HepG2 (cell line): Measurements from ENCODE around the gene NCOR2. TPM values are rescaled to one million over a fixed set of nuclear protein-coding genes. Genes with fewer than 3 reads are reported as not detected.

ENCODE experiments used
- AFF4 ChIP-seq: sonication (generic); formaldehyde crosslinking; IDR thresholded peaks from 2 replicates; pipeline ENCODE4 v1.4.0; 2020; ENCODE audit warnings: missing genetic modification reagents
- EEA1 ChIP-seq: sonication (generic); formaldehyde crosslinking; IDR thresholded peaks from 2 replicates; pipeline ENCODE4 v1.5.1; 2020; ENCODE audit warnings: mild to moderate bottlenecking, missing genetic modification reagents, borderline replicate concordance
- HMGXB4 ChIP-seq, 2 experiments: sonication (generic) in 1 of 2; formaldehyde crosslinking in 1 of 2; IDR thresholded peaks; 2 replicates each; pipeline versions ENCODE4 v1.4.0 to v1.6.1; 2018 to 2020; ENCODE audit warnings: missing genetic modification reagents in 2 of 2, borderline replicate concordance in 1 of 2, low read depth in 1 of 2, mild to moderate bottlenecking in 1 of 2, missing biosample characterization in 1 of 2
- JUND ChIP-seq: sonication (generic); formaldehyde crosslinking; IDR thresholded peaks from 2 replicates; pipeline ENCODE4 v1.8.0; 2022; ENCODE audit warnings: mild to moderate bottlenecking, missing genetic modification reagents
- KAT8 ChIP-seq: IDR thresholded peaks from 2 replicates; pipeline ENCODE4 v1.6.1; 2016; ENCODE audit warnings: missing genetic modification reagents, missing compliant biosample characterization
- MYC ChIP-seq: sonication (generic); formaldehyde crosslinking; IDR thresholded peaks from 2 replicates; pipeline ENCODE4 v1.9.0; 2021; ENCODE audit warnings: missing genetic modification reagents, borderline replicate concordance
- SAFB2 ChIP-seq: sonication (generic); formaldehyde crosslinking; IDR thresholded peaks from 2 replicates; pipeline ENCODE4 v1.5.1; 2020; ENCODE audit warnings: missing genetic modification reagents, low read depth, mild to moderate bottlenecking, borderline replicate concordance
- SIN3A ChIP-seq: IDR thresholded peaks from 2 replicates; pipeline ENCODE4 v1.6.1; 2011; ENCODE audit warnings: low read depth, mild to moderate bottlenecking, control low read depth, low read length, borderline replicate concordance
- TARDBP ChIP-seq: sonication (generic); formaldehyde crosslinking; IDR thresholded peaks from 2 replicates; pipeline ENCODE4 v1.8.0; 2022; ENCODE audit warnings: mild to moderate bottlenecking, missing genetic modification reagents
- ZBTB44 ChIP-seq: sonication (generic); formaldehyde crosslinking; IDR thresholded peaks from 2 replicates; pipeline ENCODE4 v1.4.0; 2020; ENCODE audit warnings: missing genetic modification reagents
- ZFP91 ChIP-seq: sonication (generic); formaldehyde crosslinking; IDR thresholded peaks from 2 replicates; pipeline ENCODE4 v1.9.0; 2022; ENCODE audit warnings: missing genetic modification reagents, mild to moderate bottlenecking, borderline replicate concordance
- ZNF10 ChIP-seq: sonication (generic); formaldehyde crosslinking; IDR thresholded peaks from 2 replicates; pipeline ENCODE4 v1.4.0; 2020; ENCODE audit warnings: mild to moderate bottlenecking, low read depth, missing genetic modification reagents, borderline replicate concordance
- ZNF263 ChIP-seq: sonication (generic); formaldehyde crosslinking; IDR thresholded peaks from 2 replicates; pipeline ENCODE4 v1.4.0; 2020; ENCODE audit warnings: missing genetic modification reagents
- ZNF564 ChIP-seq: sonication (generic); formaldehyde crosslinking; IDR thresholded peaks from 2 replicates; pipeline ENCODE4 v1.8.1; 2023; ENCODE audit warnings: mild to moderate bottlenecking, missing genetic modification reagents
- polyA plus RNA-seq, 8 experiments: library from polyadenylated mRNA; depleted of rRNA in 3 of 8; stranded (reverse) in 7 of 8; unstranded in 1 of 8; fragments of >200 nt; fragmentation: Illumina TruSeq in 4 of 8; extraction: Trizol in 4 of 8; gene quantifications; 2 replicates each; pipeline versions ENCODE4 v1.2.1 to v1.2.3, GENCODE V29; 2011 to 2016; ENCODE audit warnings: low read depth in 4 of 8, missing spikeins in 1 of 8, mixed read lengths in 1 of 8; ENCODE audit not compliant: insufficient read depth in 1 of 8
- total RNA-seq, 5 experiments: library from RNA; depleted of rRNA; stranded (reverse); fragments of >200 nt; fragmentation: Illumina TruSeq; extraction: Trizol; gene quantifications; 2 replicates each; pipeline ENCODE4 v1.2.3, GENCODE V29; 2016; ENCODE audit warnings: low read depth in 1 of 5
- TF ChIP-seq, protein P1 (sequence below): sonication (generic); formaldehyde crosslinking; IDR thresholded peaks from 2 replicates; pipeline ENCODE4 v1.4.0; 2020; ENCODE audit warnings: missing genetic modification reagents, mild to moderate bottlenecking, borderline replicate concordance

Gene NCOR2
- total and polyA plus RNA-seq, 2 of the 13 experiments (the other 11 are each of a cell fraction or from before 2014, with no cell fraction given), result 4.5 to 5.7 TPM

- TF ChIP-seq AFF4 (CRISPR knock-in tag) (no peak), ZBTB44 (CRISPR knock-in tag) (no peak), ZNF10 (CRISPR knock-in tag) (no peak), TARDBP (CRISPR knock-in tag) (0 out of 2 replicates have a peak, but pooled peaks have one; percentile 33), HMGXB4 (CRISPR knock-in tag; IDR thresholded peaks at IDR 0.05; ENCODE audit: borderline replicate concordance in 1 of 2, low read depth in 1 of 2) (peak in 1 of 2 experiments; percentile 25; a peak in 1 of 4 replicates), ZNF263 (CRISPR knock-in tag) (0 out of 2 replicates have a peak, but pooled peaks have one; percentile 25), ZNF564 (no peak), MYC (CRISPR knock-in tag) (0 out of 2 replicates have a peak, but pooled peaks have one; percentile 45), ZFP91 (peak; percentile 100), SIN3A (0 out of 2 replicates have a peak, but pooled peaks have one; percentile 24), JUND (no peak), EEA1 (CRISPR knock-in tag) (no peak), KAT8 (CRISPR knock-in tag) (no peak), SAFB2 (CRISPR knock-in tag) (no peak)
- TF ChIP-seq, protein P1, sequence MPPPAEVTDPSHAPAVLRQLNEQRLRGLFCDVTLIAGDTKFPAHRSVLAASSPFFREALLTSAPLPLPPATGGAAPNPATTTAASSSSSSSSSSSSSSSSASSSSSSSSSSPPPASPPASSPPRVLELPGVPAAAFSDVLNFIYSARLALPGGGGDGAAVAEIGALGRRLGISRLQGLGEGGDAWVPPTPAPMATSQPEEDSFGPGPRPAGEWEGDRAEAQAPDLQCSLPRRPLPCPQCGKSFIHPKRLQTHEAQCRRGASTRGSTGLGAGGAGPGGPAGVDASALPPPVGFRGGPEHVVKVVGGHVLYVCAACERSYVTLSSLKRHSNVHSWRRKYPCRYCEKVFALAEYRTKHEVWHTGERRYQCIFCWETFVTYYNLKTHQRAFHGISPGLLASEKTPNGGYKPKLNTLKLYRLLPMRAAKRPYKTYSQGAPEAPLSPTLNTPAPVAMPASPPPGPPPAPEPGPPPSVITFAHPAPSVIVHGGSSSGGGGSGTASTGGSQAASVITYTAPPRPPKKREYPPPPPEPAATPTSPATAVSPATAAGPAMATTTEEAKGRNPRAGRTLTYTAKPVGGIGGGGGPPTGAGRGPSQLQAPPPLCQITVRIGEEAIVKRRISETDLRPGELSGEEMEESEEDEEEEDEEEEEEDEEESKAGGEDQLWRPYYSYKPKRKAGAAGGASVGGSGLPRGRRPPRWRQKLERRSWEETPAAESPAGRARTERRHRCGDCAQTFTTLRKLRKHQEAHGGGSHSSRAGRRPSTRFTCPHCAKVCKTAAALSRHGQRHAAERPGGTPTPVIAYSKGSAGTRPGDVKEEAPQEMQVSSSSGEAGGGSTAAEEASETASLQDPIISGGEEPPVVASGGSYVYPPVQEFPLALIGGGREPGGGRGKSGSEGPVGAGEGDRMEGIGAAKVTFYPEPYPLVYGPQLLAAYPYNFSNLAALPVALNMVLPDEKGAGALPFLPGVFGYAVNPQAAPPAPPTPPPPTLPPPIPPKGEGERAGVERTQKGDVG, result no peak
These were observed 411 bp upstream of the NCOR2 start (continued) for GRCh38 chr12:124567673-124568373.
